GM12878 (cell line): ENCODE data around the gene ZNF57. TPM values are rescaled to one million over a fixed set of nuclear protein-coding genes. Genes with fewer than 3 reads are reported as not detected.

Source experiments
- ATAC-seq: fragments of 200-7000 bp; cut with Tn5 transposase; 3 replicates; pipeline ENCODE4 v1.9.1; 2020; ENCODE audit warnings: mild to moderate bottlenecking, moderate library complexity
- BruUV-seq: library from RNA; stranded (reverse); fragments of 400-500 nt; replicated peaks from 2 replicates; lab custom pipeline; 2021; lab: Mats Ljungman, UMichigan
- CTCF ChIA-PET: fragments of 300-600 bp; sonication (Branson Sonifier 250); formaldehyde crosslinking; extraction: SDS; loops from one replicate; lab custom pipeline; 2021; ENCODE audit warnings: inconsistent platforms; lab: Yijun Ruan, JAX
- POLR2A ChIA-PET: fragments of 350-600 bp; formaldehyde crosslinking; extraction: SDS; loops from one replicate; lab custom pipeline; 2021; ENCODE audit warnings: inconsistent platforms; lab: Charles Lee
- RAD21 ChIA-PET: fragments of 300-600 bp; sonication (Branson Sonifier 250); formaldehyde crosslinking; loops from one replicate; lab custom pipeline; 2023; ENCODE audit warnings: antibody characterized with exemption; ENCODE audit not compliant: unreplicated experiment; lab: Charles Lee
- SMC1A ChIA-PET: fragments of 300-600 bp; sonication (Branson Sonifier 250); formaldehyde crosslinking; loops from one replicate; lab custom pipeline; 2023; ENCODE audit not compliant: unreplicated experiment, uncharacterized antibody; lab: Charles Lee
- DNase-seq: peaks from one replicate; pipeline ENCODE4 v3.0.0-alpha.2; 2011; ENCODE audit warnings: low read depth, low spot score
- FAIRE-seq: peaks from 3 replicates; lab custom pipeline; 2011; peaks lifted over from hg19 to GRCh38; lab: Jason Lieb, UNC
- H2AFZ ChIP-seq: 2 replicates; pipeline ENCODE4 v1.6.0; 2011; ENCODE audit warnings: low read depth, low read length, control low read depth; ENCODE audit not compliant: control insufficient read depth
- H3K27ac ChIP-seq: 2 replicates; pipeline ENCODE4 v1.5.1; 2011; ENCODE audit warnings: control low read depth; ENCODE audit not compliant: control insufficient read depth, insufficient read depth
- H3K27me3 ChIP-seq, 2 experiments: replicated peaks in 1 of 2; 2 replicates each; pipeline versions ENCODE4 v1.6.0 to v1.6.1; 2011; ENCODE audit warnings: low read length in 1 of 2; ENCODE audit not compliant: control insufficient read depth in 2 of 2, insufficient read depth in 2 of 2
- H3K36me3 ChIP-seq, 2 experiments: 2 replicates each; pipeline ENCODE4 v1.5.1; 2011; ENCODE audit warnings: low read length in 1 of 2; ENCODE audit not compliant: control insufficient read depth in 2 of 2, insufficient read depth in 2 of 2
- H3K4me1 ChIP-seq: 2 replicates; pipeline ENCODE4 v1.6.1; 2011; ENCODE audit warnings: mild to moderate bottlenecking, low read length, moderate library complexity, mixed read lengths; ENCODE audit not compliant: control insufficient read depth, insufficient read depth
- H3K4me2 ChIP-seq: 2 replicates; pipeline ENCODE4 v1.6.0; 2011; ENCODE audit warnings: control low read depth; ENCODE audit not compliant: control insufficient read depth, insufficient read depth
- H3K4me3 ChIP-seq: fragments of 200-600 bp; sonication (generic); 2 replicates; pipeline ENCODE4 v1.5.1; 2016
- H3K79me2 ChIP-seq: 2 replicates; pipeline ENCODE4 v1.6.0; 2011; ENCODE audit warnings: low read length; ENCODE audit not compliant: control insufficient read depth, insufficient read depth
- H3K9ac ChIP-seq: 2 replicates; pipeline ENCODE4 v1.8.0; 2011; ENCODE audit warnings: low read length, control low read depth, mixed read lengths; ENCODE audit not compliant: control insufficient read depth, insufficient read depth
- H3K9me3 ChIP-seq: replicated peaks from 3 replicates; pipeline ENCODE4 v1.5.1; 2011; ENCODE audit warnings: mild to moderate bottlenecking, low read length; ENCODE audit not compliant: control insufficient read depth, insufficient read depth
- H4K20me1 ChIP-seq: 2 replicates; pipeline ENCODE4 v1.6.0; 2011; ENCODE audit not compliant: control insufficient read depth, insufficient read depth
- POLR2AphosphoS2 ChIP-seq: IDR thresholded peaks from 2 replicates; pipeline ENCODE4 v1.6.1; 2011; ENCODE audit warnings: low read depth, mild to moderate bottlenecking, low read length, improper control_type of control experiment, moderate library complexity
- SKIL ChIP-seq: fragments of 450-650 bp; IDR thresholded peaks from 2 replicates; pipeline ENCODE4 v1.6.1; 2017; ENCODE audit warnings: mild to moderate bottlenecking, low read depth, inconsistent platforms; ENCODE audit not compliant: poor library complexity, severe bottlenecking
- SUPT20H ChIP-seq: IDR thresholded peaks from 2 replicates; pipeline ENCODE4 v1.6.1; 2011; ENCODE audit warnings: low read depth, mild to moderate bottlenecking, low read length, moderate library complexity, borderline replicate concordance; ENCODE audit not compliant: control insufficient read depth
- TCF7 ChIP-seq: IDR thresholded peaks from 2 replicates; pipeline ENCODE4 v1.6.1; 2014; ENCODE audit warnings: antibody characterized with exemption, borderline replicate concordance
- WGBS: methylation state at CpG from one replicate; pipeline ENCODE4 v1.1.6; 2016; ENCODE audit warnings: low lambda C conversion rate; ENCODE audit not compliant: insufficient replicate concordance, insufficient coverage; ENCODE audit errors: missing lambda C conversion rate; 5-methylcytosine and 5-hydroxymethylcytosine counted together
- in situ Hi-C: fragments of 300-500 bp; cut with MboI; formaldehyde crosslinking; loops from 9 replicates; pipeline ENCODE4 v1.14.3; 2018; ENCODE audit warnings: mixed read lengths
- intact Hi-C: fragments of 100-400 bp; cut with micrococcal nuclease; formaldehyde crosslinking; loops from one replicate; pipeline ENCODE4 v1.14.2; 2022; ENCODE audit not compliant: unreplicated experiment
- polyA plus RNA-seq, 11 experiments: library from polyadenylated mRNA; depleted of rRNA in 4 of 11; unstranded in 6 of 11; stranded (reverse) in 5 of 11; fragments of >200 nt; fragmentation: Nextera tagmentation in 4 of 11; fragmentation: Illumina TruSeq in 1 of 11; extraction: Ambion mirVana in 4 of 11; extraction: Trizol in 1 of 11; gene quantifications; 1 replicate in 1 of 11; 2 replicates in 10 of 11; pipeline versions ENCODE4 v1.2.1 to v1.2.3, GENCODE V29; 2011 to 2016; ENCODE audit warnings: inconsistent platforms in 2 of 11, missing spikeins in 2 of 11, low read depth in 1 of 11
- total RNA-seq, 4 experiments: library from RNA; depleted of rRNA in 3 of 4; stranded (reverse); fragments of >200 nt in 3 of 4; fragmentation: Illumina TruSeq in 1 of 4; extraction: Trizol in 1 of 4; gene quantifications; 2 replicates each; pipeline versions ENCODE4 v1.2.1 to v1.2.3, GENCODE V29; 2013 to 2021

Gene ZNF57
- total and polyA plus RNA-seq, 10 of the 15 experiments (the other 5 are each of a cell fraction or from before 2014, with no cell fraction given), result 2.7 to 8.9 (median 5.8) TPM

GRCh38 chr19:2906631-2907195 lies 6.0 kb downstream of the ZNF57 start:
- ChIA-PET SMC1A (no interaction called here), POLR2A (no interaction called here), CTCF (interaction anchor here (0.8 kb wide), 1 partner anchor 45 kb away, joined by 3 read pairs; no protein-coding TSS in a partner anchor), RAD21 (no interaction called here)
- Histone ChIP-seq H3K36me3 (0 out of 4 replicates have a peak, but pooled peaks cover 0 to 3% of the 10 kb centered on the region in 2 experiments), H3K4me1 (no peaks in the 10 kb centered on the region), H3K4me2 (no peak overlapping the region), H3K79me2 (peaks cover 10% of the 10 kb centered on the region), H4K20me1 (no peaks in the 10 kb centered on the region), H3K27ac (no peak overlapping the region), H3K9me3 (no peaks in the 10 kb centered on the region; the same call in 1 of the 3 replicates), H3K4me3 (no peak overlapping the region), H2AFZ (no peak overlapping the region), H3K27me3 (no peaks in the 10 kb centered on the region), H3K9ac (no peak overlapping the region)
- intact Hi-C loops (no loop called here), in situ Hi-C loops (no loop called here)
- no TSS peak for BruUV-seq
- ATAC-seq (no peak), FAIRE-seq (no peak), DNase-seq (no peak)
- TF ChIP-seq SUPT20H, result no peak
- no peak for TF ChIP-seq POLR2AphosphoS2
- TF ChIP-seq SKIL, result no peak
- no peak for TF ChIP-seq TCF7
- 93% methylated on average over 20 of the region's 20 CpGs for WGBS
